ENCODE data around the gene HSD3B2.

DNA sequence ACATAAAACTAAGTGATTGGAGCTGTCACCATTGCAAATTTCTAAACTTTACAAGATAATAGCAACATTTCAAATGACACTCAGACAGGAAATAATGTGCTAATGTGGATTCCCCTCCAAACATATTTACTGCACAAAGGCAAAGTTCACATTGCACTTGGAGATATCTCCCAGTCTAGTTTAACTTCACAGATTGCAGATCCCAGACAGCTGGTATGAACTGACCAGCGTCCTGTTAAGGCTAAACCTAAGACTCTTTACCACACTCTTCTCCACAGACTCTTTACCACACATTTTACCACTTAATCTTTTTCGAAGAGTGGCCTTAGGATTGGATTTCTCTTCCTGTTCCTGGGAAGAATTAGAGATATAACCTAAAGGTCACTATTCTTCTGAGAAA is 51.5 kb downstream of the HSD3B2 start:
- TF ChIP-seq CTCF (IDR thresholded peaks at IDR 0.05) (no peak), POLR2AphosphoS5 (IDR thresholded peaks at IDR 0.05) (no peak)

Measured in transverse colon (tissue), 4 donors.